Measurements from ENCODE around the gene CPEB3. TPM values are rescaled to one million over a fixed set of nuclear protein-coding genes. Genes with fewer than 3 reads are reported as not detected.

CPEB3 gene
- total and polyA plus RNA-seq, 9 of the 15 experiments (the other 6 are each of a cell fraction or from before 2014, with no cell fraction given): 0.15 to 1.2 (median 0.51) TPM

GRCh38 chr10:92290837-92291615, at the start of gene CPEB3, which contains the start of gene MARCHF5 (continued):
- TF ChIP-seq, protein P1, sequence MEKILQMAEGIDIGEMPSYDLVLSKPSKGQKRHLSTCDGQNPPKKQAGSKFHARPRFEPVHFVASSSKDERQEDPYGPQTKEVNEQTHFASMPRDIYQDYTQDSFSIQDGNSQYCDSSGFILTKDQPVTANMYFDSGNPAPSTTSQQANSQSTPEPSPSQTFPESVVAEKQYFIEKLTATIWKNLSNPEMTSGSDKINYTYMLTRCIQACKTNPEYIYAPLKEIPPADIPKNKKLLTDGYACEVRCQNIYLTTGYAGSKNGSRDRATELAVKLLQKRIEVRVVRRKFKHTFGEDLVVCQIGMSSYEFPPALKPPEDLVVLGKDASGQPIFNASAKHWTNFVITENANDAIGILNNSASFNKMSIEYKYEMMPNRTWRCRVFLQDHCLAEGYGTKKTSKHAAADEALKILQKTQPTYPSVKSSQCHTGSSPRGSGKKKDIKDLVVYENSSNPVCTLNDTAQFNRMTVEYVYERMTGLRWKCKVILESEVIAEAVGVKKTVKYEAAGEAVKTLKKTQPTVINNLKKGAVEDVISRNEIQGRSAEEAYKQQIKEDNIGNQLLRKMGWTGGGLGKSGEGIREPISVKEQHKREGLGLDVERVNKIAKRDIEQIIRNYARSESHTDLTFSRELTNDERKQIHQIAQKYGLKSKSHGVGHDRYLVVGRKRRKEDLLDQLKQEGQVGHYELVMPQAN (IDR thresholded peaks at IDR 0.05; ENCODE audit: borderline replicate concordance): no peak
- TF ChIP-seq SMARCA4 (IDR thresholded peaks at IDR 0.05) (no peak), GTF2A2 (tag; IDR thresholded peaks at IDR 0.05) (no peak), NCOR1 (IDR thresholded peaks at IDR 0.05) (no peak), NFE2L1 (tag; IDR thresholded peaks at IDR 0.05; ENCODE audit: borderline replicate concordance, low read depth) (no peak), MCM7 (IDR thresholded peaks at IDR 0.05) (no peak), ZNF41 (CRISPR knock-in tag; conservative IDR thresholded peaks at IDR 0.05) (no peak), ZNF140 (CRISPR knock-in tag; IDR thresholded peaks at IDR 0.05) (no peak), PKNOX1 (IDR thresholded peaks at IDR 0.05) (no peak), FOS (IDR thresholded peaks at IDR 0.05; ENCODE audit: extremely low read depth, insufficient read length) (no peak), ATF6 (CRISPR knock-in tag; IDR thresholded peaks at IDR 0.05) (no peak), POLR2G (IDR thresholded peaks at IDR 0.05; ENCODE audit: low read depth, low read length) (peak; percentile 90), ELF1 (tag; IDR thresholded peaks at IDR 0.05) (peak; percentile 81), ZNF507 (tag; conservative IDR thresholded peaks at IDR 0.05) (no peak), NR4A1 (CRISPR knock-in tag; IDR thresholded peaks at IDR 0.05) (no peak), NR4A1 (tag; IDR thresholded peaks at IDR 0.05) (no peak), SMAD4 (CRISPR knock-in tag; conservative IDR thresholded peaks at IDR 0.05) (peak; percentile 73), HMBOX1 (IDR thresholded peaks at IDR 0.05) (no peak), BCL6 (CRISPR knock-in tag; IDR thresholded peaks at IDR 0.05) (no peak)
- TF ChIP-seq, protein P2, sequence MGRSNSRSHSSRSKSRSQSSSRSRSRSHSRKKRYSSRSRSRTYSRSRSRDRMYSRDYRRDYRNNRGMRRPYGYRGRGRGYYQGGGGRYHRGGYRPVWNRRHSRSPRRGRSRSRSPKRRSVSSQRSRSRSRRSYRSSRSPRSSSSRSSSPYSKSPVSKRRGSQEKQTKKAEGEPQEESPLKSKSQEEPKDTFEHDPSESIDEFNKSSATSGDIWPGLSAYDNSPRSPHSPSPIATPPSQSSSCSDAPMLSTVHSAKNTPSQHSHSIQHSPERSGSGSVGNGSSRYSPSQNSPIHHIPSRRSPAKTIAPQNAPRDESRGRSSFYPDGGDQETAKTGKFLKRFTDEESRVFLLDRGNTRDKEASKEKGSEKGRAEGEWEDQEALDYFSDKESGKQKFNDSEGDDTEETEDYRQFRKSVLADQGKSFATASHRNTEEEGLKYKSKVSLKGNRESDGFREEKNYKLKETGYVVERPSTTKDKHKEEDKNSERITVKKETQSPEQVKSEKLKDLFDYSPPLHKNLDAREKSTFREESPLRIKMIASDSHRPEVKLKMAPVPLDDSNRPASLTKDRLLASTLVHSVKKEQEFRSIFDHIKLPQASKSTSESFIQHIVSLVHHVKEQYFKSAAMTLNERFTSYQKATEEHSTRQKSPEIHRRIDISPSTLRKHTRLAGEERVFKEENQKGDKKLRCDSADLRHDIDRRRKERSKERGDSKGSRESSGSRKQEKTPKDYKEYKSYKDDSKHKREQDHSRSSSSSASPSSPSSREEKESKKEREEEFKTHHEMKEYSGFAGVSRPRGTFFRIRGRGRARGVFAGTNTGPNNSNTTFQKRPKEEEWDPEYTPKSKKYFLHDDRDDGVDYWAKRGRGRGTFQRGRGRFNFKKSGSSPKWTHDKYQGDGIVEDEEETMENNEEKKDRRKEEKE (IDR thresholded peaks at IDR 0.05; ENCODE audit: borderline replicate concordance in 1 of 2, control insufficient read depth in 1 of 2, low read depth in 2 of 2, low read length in 1 of 2): 0 out of 4 replicates have a peak, but pooled peaks of 1 of the 2 experiments have one; percentile 24

All from K562 (cell line).